EH (cell line): ENCODE data around the gene NOTO.
"Not testable (repeated sequence)": the region's sequence is repeated elsewhere in the genome, so short reads cannot be mapped to it uniquely, and the experiment has no call there.

Experiments
- DNase-seq: peaks from one replicate; pipeline ENCODE4 v3.0.0-alpha.2; 2015; ENCODE audit warnings: low read depth

NOTO gene

GRCh38 chr2:73200281-73200680, 2.1 kb upstream of the NOTO start:
- not testable (repeated sequence) for DNase-seq

- no peak for DNase-seq
These were observed 794 bp downstream of the NOTO start for GRCh38 chr2:73203055-73203681.

- peak; percentile 79 for DNase-seq
These were observed 3.2 kb downstream of the NOTO start for GRCh38 chr2:73205611-73206010.

GRCh38 chr2:73208258-73208657, 5.9 kb downstream of the NOTO start:
- no peak for DNase-seq

GRCh38 chr2:73210019-73210418, 7.6 kb downstream of the NOTO start:
- DNase-seq, result no peak

- no peak for DNase-seq
These were observed 8.3 kb downstream of the NOTO start for GRCh38 chr2:73210696-73211095.

- DNase-seq, result no peak
These were observed 9.7 kb downstream of the NOTO start for GRCh38 chr2:73212098-73212447.

GRCh38 chr2:73212448-73213176, 10.2 kb downstream of the NOTO start:
- DNase-seq, result peak; percentile 87

- DNase-seq, result peak; percentile 83
These were observed 12.0 kb downstream of the NOTO start, which contains the start of gene SMYD5 for GRCh38 chr2:73214120-73215035. Gene SMYD5 (plus strand): TSS chr2:73214245. CDS start chr2:73214267, 22 bp downstream.

- DNase-seq, result no peak
These were observed 12.9 kb downstream of the NOTO start for GRCh38 chr2:73215254-73215653.

GRCh38 chr2:73217160-73217559, 14.8 kb downstream of the NOTO start:
- DNase-seq, result no peak

GRCh38 chr2:73217826-73218225, 15.5 kb downstream of the NOTO start:
- no peak for DNase-seq

GRCh38 chr2:73218298-73218697, 15.9 kb downstream of the NOTO start:
- peak; percentile 64 for DNase-seq

- DNase-seq, result no peak
These were observed 21.4 kb downstream of the NOTO start for GRCh38 chr2:73223821-73224220.

- DNase-seq, result no peak
These were observed 23.4 kb downstream of the NOTO start for GRCh38 chr2:73225513-73226360.

GRCh38 chr2:73227086-73227485, 24.7 kb downstream of the NOTO start:
- no peak for DNase-seq

- no peak for DNase-seq
These were observed 26.3 kb downstream of the NOTO start for GRCh38 chr2:73228631-73229030.

GRCh38 chr2:73232403-73233153, 30.2 kb downstream of the NOTO start:
- peak; percentile 11 for DNase-seq

- peak; percentile 100 for DNase-seq
These were observed 31.0 kb downstream of the NOTO start, which contains the start of gene PRADC1 for GRCh38 chr2:73233154-73233931. Gene PRADC1 (minus strand): TSS chr2:73233239. CDS start chr2:73233160, 79 bp downstream.
